Limb (tissue), 2 donors: ENCODE data around the gene CYSRT1.

Source experiments
- DNase-seq, 2 donors: peaks; one replicate each; pipeline ENCODE4 v3.0.0-alpha.2; 2016; ENCODE audit errors: extremely low spot score in 2 of 2

The CYSRT1 gene

GRCh38 chr9:137224830-137225694 is at the start of gene CYSRT1:
Gene CYSRT1, plus strand, starts transcription at chr9:137225174. Its CDS starts 448 bp downstream, at chr9:137225622.
- peak in 1 of 2 donors; percentile 31 for DNase-seq

GRCh38 chr9:137175345-137175961 is 49.5 kb upstream of the CYSRT1 start:
- no peak for DNase-seq

- DNase-seq: no peak
These were observed 48.4 kb upstream of the CYSRT1 start for GRCh38 chr9:137176302-137177182.

GRCh38 chr9:137178201-137178938 is 46.6 kb upstream of the CYSRT1 start:
- DNase-seq: no peak

GRCh38 chr9:137178939-137179630 is 45.9 kb upstream of the CYSRT1 start:
- no peak for DNase-seq

GRCh38 chr9:137179761-137180160 is 45.2 kb upstream of the CYSRT1 start:
- DNase-seq: no peak

- DNase-seq: no peak
These were observed 44.5 kb upstream of the CYSRT1 start for GRCh38 chr9:137180491-137180890.

GRCh38 chr9:137181680-137182079 is 43.3 kb upstream of the CYSRT1 start:
- no peak for DNase-seq

- no peak for DNase-seq
These were observed 42.1 kb upstream of the CYSRT1 start for GRCh38 chr9:137182836-137183235.

GRCh38 chr9:137183980-137184595 is 40.9 kb upstream of the CYSRT1 start:
- DNase-seq: no peak

GRCh38 chr9:137184881-137185660 is 39.9 kb upstream of the CYSRT1 start:
- no peak for DNase-seq

GRCh38 chr9:137185921-137186320 is 39.1 kb upstream of the CYSRT1 start:
- DNase-seq: no peak

GRCh38 chr9:137186385-137186784 is 38.6 kb upstream of the CYSRT1 start:
- no peak for DNase-seq

- DNase-seq: no peak
These were observed 37.6 kb upstream of the CYSRT1 start for GRCh38 chr9:137187386-137187785.

GRCh38 chr9:137188086-137188489 is 36.9 kb upstream of the CYSRT1 start:
- DNase-seq: no peak

- peak; percentile 88 to 98 for DNase-seq
These were observed 36.3 kb upstream of the CYSRT1 start, which contains the start of the genes ANAPC2 and SSNA1 for GRCh38 chr9:137188490-137189296. Gene ANAPC2, minus strand, starts transcription at chr9:137188560. Its CDS starts 28 bp downstream, at chr9:137188532. Gene SSNA1, plus strand, starts transcription at chr9:137188676. Its CDS starts 51 bp downstream, at chr9:137188727.

GRCh38 chr9:137189297-137190295 is 35.4 kb upstream of the CYSRT1 start:
- DNase-seq: no peak
